Medulla oblongata (tissue), 1 donor: Measurements from ENCODE around the gene CD177.
"Not testable (repeated sequence)": the region's sequence is repeated elsewhere in the genome, so short reads cannot be mapped to it uniquely, and the experiment has no call there.

ENCODE experiments used
- DNase-seq: peaks from one replicate; pipeline ENCODE4 v3.0.0-alpha.2; 2015; ENCODE audit errors: extremely low spot score

Gene CD177

GRCh38 chr19:43332058-43332922 lies 21.2 kb upstream of the CD177 start:
- DNase-seq, result no peak

GRCh38 chr19:43336508-43336907 lies 17.0 kb upstream of the CD177 start:
- DNase-seq, result not testable (repeated sequence)

GRCh38 chr19:43337737-43338136 lies 15.7 kb upstream of the CD177 start:
- no peak for DNase-seq

GRCh38 chr19:43338530-43338929 lies 15.0 kb upstream of the CD177 start:
- no peak for DNase-seq

- DNase-seq, result not testable (repeated sequence)
Measured at GRCh38 chr19:43339243-43339930, 14.1 kb upstream of the CD177 start.

GRCh38 chr19:43340101-43340500 lies 13.4 kb upstream of the CD177 start:
- not testable (repeated sequence) for DNase-seq

GRCh38 chr19:43341098-43341497 lies 12.4 kb upstream of the CD177 start:
- DNase-seq, result not testable (repeated sequence)

- not testable (repeated sequence) for DNase-seq
Measured at GRCh38 chr19:43342104-43342503, 11.4 kb upstream of the CD177 start.

- DNase-seq, result not testable (repeated sequence)
Measured at GRCh38 chr19:43344347-43344925, 9.1 kb upstream of the CD177 start.

- DNase-seq, result not testable (repeated sequence)
Measured at GRCh38 chr19:43349813-43350212, 3.7 kb upstream of the CD177 start.

- no peak for DNase-seq
Measured at GRCh38 chr19:43351998-43352746, 1.3 kb upstream of the CD177 start.

GRCh38 chr19:43354305-43354627 lies 780 bp downstream of the CD177 start:
- DNase-seq, result no peak

- not testable (repeated sequence) for DNase-seq
Measured at GRCh38 chr19:43356749-43357148, 3.3 kb downstream of the CD177 start.

- DNase-seq, result no peak
Measured at GRCh38 chr19:43362179-43362578, 8.7 kb downstream of the CD177 start.

- DNase-seq, result no peak
Measured at GRCh38 chr19:43362745-43363144, 9.3 kb downstream of the CD177 start.

- DNase-seq, result not testable (repeated sequence)
Measured at GRCh38 chr19:43365677-43366076, 12.2 kb downstream of the CD177 start.

- DNase-seq, result no peak
Measured at GRCh38 chr19:43367822-43368221, 14.3 kb downstream of the CD177 start.

GRCh38 chr19:43368897-43369296 lies 15.4 kb downstream of the CD177 start:
- DNase-seq, result not testable (repeated sequence)

GRCh38 chr19:43371909-43372308 lies 18.4 kb downstream of the CD177 start:
- no peak for DNase-seq

GRCh38 chr19:43372462-43372861 lies 19.0 kb downstream of the CD177 start:
- no peak for DNase-seq

GRCh38 chr19:43377624-43378023 lies 24.1 kb downstream of the CD177 start:
- DNase-seq, result not testable (repeated sequence)

GRCh38 chr19:43380008-43380407 lies 26.5 kb downstream of the CD177 start:
- DNase-seq, result no peak
